GM12891 (cell line): ENCODE measurements around the gene SMYD3.

Experiments
- PAX5 ChIP-seq: IDR thresholded peaks from 2 replicates; pipeline ENCODE4 v1.6.1; 2011; ENCODE audit warnings: low read length, moderate library complexity, mild to moderate bottlenecking; ENCODE audit not compliant: insufficient read depth, severe bottlenecking
- POLR2A ChIP-seq: IDR thresholded peaks from 2 replicates; pipeline ENCODE4 v1.6.1; 2011; ENCODE audit warnings: low read depth, low read length, control low read depth
- TAF1 ChIP-seq: IDR thresholded peaks from 2 replicates; pipeline ENCODE4 v1.6.1; 2011; ENCODE audit warnings: low read depth, low read length, control low read depth

DNA sequence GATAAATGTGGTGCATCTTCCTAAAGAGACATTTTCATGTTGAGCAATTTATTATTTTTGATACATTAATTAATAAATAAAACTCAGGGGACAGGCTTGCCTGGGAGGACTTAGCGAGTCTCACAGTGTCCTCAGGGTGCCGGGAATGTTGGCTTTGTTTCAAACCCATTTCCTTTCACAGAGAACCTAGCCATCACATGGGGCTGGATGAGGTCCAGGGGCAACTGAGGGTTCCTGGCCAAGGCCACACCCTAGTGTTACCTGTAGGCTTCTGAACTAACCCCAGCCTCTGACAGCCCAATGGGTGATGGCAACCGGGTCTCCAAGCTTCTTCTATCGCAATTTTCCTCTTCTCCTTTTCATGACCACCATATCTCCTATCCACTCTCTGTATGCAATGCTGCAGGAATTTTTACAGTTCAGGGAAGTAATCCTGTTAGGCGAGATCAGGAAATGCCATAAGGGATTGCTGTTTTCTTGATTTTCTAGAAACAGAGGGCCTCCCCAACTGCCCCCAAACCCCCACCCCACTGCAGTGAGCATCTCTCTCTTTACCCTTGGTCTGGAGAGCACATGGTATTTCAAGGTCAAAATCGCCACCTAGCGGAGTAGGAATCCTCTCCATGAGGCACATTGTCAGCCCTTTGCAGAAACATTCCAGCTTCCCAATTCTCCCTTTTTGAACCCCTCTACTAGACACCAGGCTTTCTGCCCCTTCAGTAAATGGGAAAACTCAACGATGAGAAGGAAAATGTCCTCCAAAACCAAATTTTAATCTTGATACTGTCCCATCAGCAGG, 22.1 kb upstream of the SMYD3 start:
- TF ChIP-seq PAX5 = no peak
- TF ChIP-seq TAF1 = no peak
- no peak for TF ChIP-seq POLR2A
